Neutrophil (primary cell): ENCODE data around the gene ECSIT.

ENCODE experiments used
- H3K27ac ChIP-seq: fragments of 200-600 bp; sonication (generic); 2 replicates; pipeline ENCODE4 v1.5.1; 2016; ENCODE audit warnings: mild to moderate bottlenecking, moderate library complexity
- H3K27me3 ChIP-seq: fragments of 200-600 bp; sonication (generic); 2 replicates; pipeline ENCODE4 v1.6.0; 2016; ENCODE audit warnings: mild to moderate bottlenecking
- H3K36me3 ChIP-seq: fragments of 200-600 bp; sonication (generic); 2 replicates; pipeline ENCODE4 v1.5.1; 2017
- H3K4me1 ChIP-seq, 2 experiments: fragments of 200-600 bp in 1 of 2; sonication (generic) in 1 of 2; 1 replicate in 1 of 2; 2 replicates in 1 of 2; pipeline versions ENCODE4 v1.5.1 to v1.6.1; 2013 to 2016; ENCODE audit warnings: low read depth in 1 of 2, low read length in 1 of 2, mild to moderate bottlenecking in 1 of 2, moderate library complexity in 1 of 2; ENCODE audit not compliant: control insufficient read depth in 1 of 2, insufficient read depth in 1 of 2
- H3K4me3 ChIP-seq, 2 experiments: fragments of 200-600 bp in 1 of 2; sonication (generic) in 1 of 2; 1 replicate in 1 of 2; 2 replicates in 1 of 2; pipeline ENCODE4 v1.5.1; 2013 to 2016; ENCODE audit warnings: low read depth in 1 of 2, low read length in 1 of 2, mild to moderate bottlenecking in 1 of 2, moderate library complexity in 1 of 2
- H3K9me3 ChIP-seq: fragments of 200-600 bp; sonication (generic); 2 replicates; pipeline ENCODE4 v1.5.1; 2016
- CTCF ChIP-seq: fragments of 200-600 bp; sonication (generic); IDR thresholded peaks from 2 replicates; pipeline ENCODE4 v1.5.1; 2016; ENCODE audit warnings: antibody characterized with exemption

The ECSIT gene

GRCh38 chr19:11495481-11495880 lies 33.5 kb downstream of the ECSIT start:
- H3K27ac ChIP-seq: no peak overlapping the region
- TF ChIP-seq CTCF: no peak
- no peak overlapping the region for H3K4me3 ChIP-seq
- no peaks in the 10 kb centered on the region for H3K4me1 ChIP-seq
- H3K36me3 ChIP-seq: peaks cover 12% of the 10 kb centered on the region
- H3K9me3 ChIP-seq: no peaks in the 10 kb centered on the region
- H3K27me3 ChIP-seq: no peaks in the 10 kb centered on the region

GRCh38 chr19:11494634-11495285 lies 34.2 kb downstream of the ECSIT start:
- Histone ChIP-seq H3K27me3 (no peaks in the 10 kb centered on the region), H3K36me3 (peaks cover 12% of the 10 kb centered on the region), H3K27ac (no peak overlapping the region), H3K4me3 (no peak overlapping the region), H3K9me3 (no peaks in the 10 kb centered on the region), H3K4me1 (no peaks in the 10 kb centered on the region)
- TF ChIP-seq CTCF: no peak

DNA sequence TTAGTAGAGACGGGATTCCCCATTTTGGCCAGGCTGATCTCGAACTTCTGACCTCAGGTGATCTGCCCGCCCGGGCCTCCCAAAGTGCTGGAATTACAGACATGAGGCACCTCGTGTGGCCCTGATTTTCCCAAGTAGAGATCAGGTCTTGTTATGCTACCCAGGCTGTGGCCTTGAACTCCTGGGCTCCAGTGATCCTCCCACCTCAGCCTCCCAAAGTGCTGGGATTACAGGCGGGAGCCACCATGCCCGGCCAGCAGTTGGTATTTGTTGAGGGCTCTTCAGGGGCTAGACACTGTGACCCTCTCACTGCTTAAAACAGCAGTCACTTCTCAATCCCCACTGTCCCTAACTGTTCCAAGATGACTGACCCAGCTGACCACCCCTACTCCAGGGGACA lies 39.6 kb downstream of the ECSIT start:
- Histone ChIP-seq H3K4me3 (no peak overlapping the region), H3K27ac (no peak overlapping the region), H3K9me3 (no peaks in the 10 kb centered on the region), H3K36me3 (no peaks in the 10 kb centered on the region), H3K27me3 (no peaks in the 10 kb centered on the region), H3K4me1 (no peaks in the 10 kb centered on the region)
- no peak for TF ChIP-seq CTCF

DNA sequence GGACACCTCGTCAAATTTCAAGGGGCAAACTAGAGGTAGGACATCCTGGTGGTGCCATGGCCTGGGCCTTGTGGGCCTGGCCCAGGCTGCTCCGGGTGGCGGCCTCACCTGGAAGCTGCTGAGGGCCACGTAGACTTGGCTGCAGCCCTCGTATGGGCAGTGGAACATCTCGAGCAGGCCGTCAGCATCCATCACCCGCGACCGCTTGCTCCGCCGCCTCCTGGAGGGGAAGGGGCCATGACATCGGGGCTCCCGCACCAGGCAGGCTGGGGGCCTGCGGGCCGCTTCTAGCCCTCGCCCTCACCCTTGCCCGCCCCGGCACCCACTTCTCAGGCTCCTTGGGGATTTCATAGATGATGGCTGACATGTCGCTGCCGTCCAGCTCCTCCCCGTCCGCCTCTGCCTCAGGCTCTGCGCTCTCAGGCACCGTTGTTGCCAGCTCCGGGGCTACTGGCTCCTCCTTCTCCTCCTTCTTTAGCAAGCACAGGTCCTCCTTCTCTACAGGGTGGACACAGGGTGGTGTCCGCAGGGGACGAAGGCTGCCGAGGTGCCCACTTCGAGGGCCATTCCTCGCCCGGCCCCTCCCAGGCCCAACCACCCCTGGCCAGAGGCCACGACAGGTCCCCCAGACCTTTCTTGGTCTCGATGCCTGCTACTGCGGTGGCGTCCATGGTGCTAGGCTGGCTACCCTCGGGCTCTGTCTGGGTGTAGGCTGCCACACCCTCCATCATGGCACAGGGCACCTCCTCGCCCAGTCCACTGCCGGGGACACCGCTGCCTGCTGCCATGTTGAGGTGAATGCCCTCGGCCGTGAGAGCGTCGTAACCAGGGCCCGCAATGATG lies 42.1 kb downstream of the ECSIT start:
- no peak overlapping the region for H3K4me3 ChIP-seq
- H3K27ac ChIP-seq: no peak overlapping the region
- H3K36me3 ChIP-seq: no peaks in the 10 kb centered on the region
- peaks cover 7 to 12% of the 10 kb centered on the region in 2 experiments for H3K4me1 ChIP-seq
- H3K27me3 ChIP-seq: peaks cover 18% of the 10 kb centered on the region
- no peaks in the 10 kb centered on the region for H3K9me3 ChIP-seq
- no peak for TF ChIP-seq CTCF

DNA sequence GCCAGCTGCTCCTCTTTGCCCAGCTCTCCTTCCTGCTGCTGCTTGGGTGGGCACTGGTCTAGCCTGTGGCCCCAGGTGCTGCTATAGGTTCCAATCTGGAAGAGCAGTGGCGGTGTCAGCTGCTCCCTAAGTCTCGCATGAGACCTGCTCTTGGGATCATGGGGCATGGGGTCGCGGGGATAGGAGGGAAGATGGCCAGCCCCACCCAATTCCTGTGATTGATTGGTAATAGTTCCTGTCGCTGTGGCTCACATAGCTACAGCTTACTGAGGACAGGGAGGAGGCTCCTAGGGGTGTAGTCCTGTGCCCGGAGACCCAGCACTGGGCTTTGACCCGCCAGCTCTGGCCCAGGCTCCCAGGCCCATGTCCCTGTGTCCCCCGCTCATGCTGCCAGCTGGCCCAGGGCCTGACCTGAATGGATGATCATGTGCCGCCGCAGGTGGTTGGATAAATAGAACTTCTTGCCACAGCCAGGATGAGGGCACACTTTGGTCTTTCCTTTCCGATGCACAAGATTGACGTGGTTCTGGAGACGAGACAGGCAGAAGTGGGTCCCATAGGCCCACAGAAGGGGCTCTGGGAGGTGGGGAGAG lies 43.6 kb downstream of the ECSIT start:
- Histone ChIP-seq H3K4me3 (no peak overlapping the region), H3K4me1 (peaks cover 10 to 24% of the 10 kb centered on the region in 2 experiments), H3K36me3 (no peaks in the 10 kb centered on the region), H3K27me3 (peaks cover 33% of the 10 kb centered on the region), H3K27ac (no peak overlapping the region), H3K9me3 (no peaks in the 10 kb centered on the region)
- TF ChIP-seq CTCF: no peak
